HepG2 (cell line): ENCODE measurements around the gene LIPC. TPM values are rescaled to one million over a fixed set of nuclear protein-coding genes. Genes with fewer than 3 reads are reported as not detected.

Experiments
- AKAP8 ChIP-seq: sonication (generic); formaldehyde crosslinking; IDR thresholded peaks from 2 replicates; pipeline ENCODE4 v1.5.1; 2020; ENCODE audit warnings: mild to moderate bottlenecking, missing genetic modification reagents
- ATF7-NPFF ChIP-seq: sonication (generic); formaldehyde crosslinking; IDR thresholded peaks from 2 replicates; pipeline ENCODE4 v1.8.1; 2023; ENCODE audit warnings: mild to moderate bottlenecking, low read depth, missing genetic modification reagents, moderate library complexity
- ATM ChIP-seq: fragments of 450-650 bp; IDR thresholded peaks from 2 replicates; pipeline ENCODE4 v1.7.1; 2017; ENCODE audit warnings: mild to moderate bottlenecking, borderline replicate concordance
- CCAR2 ChIP-seq: fragments of 200-400 bp; formaldehyde crosslinking; optimal IDR thresholded peaks from 2 replicates; pipeline ENCODE3; 2018; ENCODE audit warnings: low read depth, mild to moderate bottlenecking, low read length, moderate library complexity
- HMG20A ChIP-seq: IDR thresholded peaks from 2 replicates; pipeline ENCODE4 v1.6.1; 2016; ENCODE audit warnings: borderline replicate concordance
- MAFK ChIP-seq, 2 experiments: IDR thresholded peaks in 1 of 2; conservative IDR thresholded peaks in 1 of 2; 2 replicates each; pipeline ENCODE4 v1.6.1; 2011; ENCODE audit warnings: improper control_type of control experiment in 2 of 2, low read length in 2 of 2
- PITX1 ChIP-seq: sonication (generic); formaldehyde crosslinking; IDR thresholded peaks from 2 replicates; pipeline ENCODE4 v1.5.1; 2020; ENCODE audit warnings: mild to moderate bottlenecking, missing genetic modification reagents
- RARA ChIP-seq: IDR thresholded peaks from 2 replicates; pipeline ENCODE4 v1.6.1; 2016; ENCODE audit warnings: missing genetic modification reagents, missing compliant biosample characterization
- RBFOX2 ChIP-seq: fragments of 200-400 bp; formaldehyde crosslinking; IDR thresholded peaks from 2 replicates; pipeline ENCODE4 v1.6.1; 2017; ENCODE audit warnings: low read depth, mild to moderate bottlenecking, low read length
- TOPORS ChIP-seq: sonication (generic); formaldehyde crosslinking; IDR thresholded peaks from 2 replicates; pipeline ENCODE4 v1.8.0; 2023; ENCODE audit warnings: mild to moderate bottlenecking, missing genetic modification reagents
- ZC3H4 ChIP-seq: sonication (generic); formaldehyde crosslinking; IDR thresholded peaks from 2 replicates; pipeline ENCODE4 v1.4.0; 2020; ENCODE audit warnings: missing genetic modification reagents, borderline replicate concordance
- ZNF138 ChIP-seq: sonication (generic); formaldehyde crosslinking; IDR thresholded peaks from 2 replicates; pipeline ENCODE4 v1.5.0; 2020; ENCODE audit warnings: mild to moderate bottlenecking, low read depth, missing genetic modification reagents
- ZNF205 ChIP-seq: IDR thresholded peaks from 2 replicates; pipeline ENCODE4 v1.6.1; 2018; ENCODE audit warnings: missing biosample characterization, missing genetic modification reagents
- ZNF264 ChIP-seq: sonication (generic); formaldehyde crosslinking; IDR thresholded peaks from 2 replicates; pipeline ENCODE4 v1.4.0; 2020; ENCODE audit warnings: missing genetic modification reagents
- ZNF468 ChIP-seq: sonication (generic); formaldehyde crosslinking; IDR thresholded peaks from 2 replicates; pipeline ENCODE4 v1.8.0; 2022; ENCODE audit warnings: mild to moderate bottlenecking, moderate library complexity, missing genetic modification reagents
- ZNF558 ChIP-seq: sonication (generic); formaldehyde crosslinking; IDR thresholded peaks from 2 replicates; pipeline ENCODE4 v1.9.0; 2022; ENCODE audit warnings: mild to moderate bottlenecking, missing genetic modification reagents, borderline replicate concordance
- ZNF816 ChIP-seq: sonication (generic); formaldehyde crosslinking; IDR thresholded peaks from 2 replicates; pipeline ENCODE4 v1.8.0; 2022; ENCODE audit warnings: missing genetic modification reagents, mild to moderate bottlenecking, borderline replicate concordance
- polyA plus RNA-seq, 8 experiments: library from polyadenylated mRNA; depleted of rRNA in 3 of 8; stranded (reverse) in 7 of 8; unstranded in 1 of 8; fragments of >200 nt; fragmentation: Illumina TruSeq in 4 of 8; extraction: Trizol in 4 of 8; gene quantifications; 2 replicates each; pipeline versions ENCODE4 v1.2.1 to v1.2.3, GENCODE V29; 2011 to 2016; ENCODE audit warnings: low read depth in 4 of 8, missing spikeins in 1 of 8, mixed read lengths in 1 of 8; ENCODE audit not compliant: insufficient read depth in 1 of 8
- total RNA-seq, 5 experiments: library from RNA; depleted of rRNA; stranded (reverse); fragments of >200 nt; fragmentation: Illumina TruSeq; extraction: Trizol; gene quantifications; 2 replicates each; pipeline ENCODE4 v1.2.3, GENCODE V29; 2016; ENCODE audit warnings: low read depth in 1 of 5
- TF ChIP-seq, protein P1 (sequence below): sonication (generic); formaldehyde crosslinking; IDR thresholded peaks from 2 replicates; pipeline ENCODE4 v1.4.0; 2020; ENCODE audit warnings: mild to moderate bottlenecking, missing genetic modification reagents, borderline replicate concordance
- TF ChIP-seq, protein P2 (sequence below), 2 experiments: sonication (generic) in 1 of 2; formaldehyde crosslinking in 1 of 2; IDR thresholded peaks; 2 replicates each; pipeline versions ENCODE4 v1.6.1 to v1.9.0; 2014 to 2022; ENCODE audit warnings: antibody characterized with exemption in 1 of 2, borderline replicate concordance in 1 of 2, inconsistent platforms in 1 of 2, low read depth in 1 of 2, missing genetic modification reagents in 1 of 2
- TF ChIP-seq, protein P3 (sequence below): sonication (generic); formaldehyde crosslinking; IDR thresholded peaks from 2 replicates; pipeline ENCODE4 v1.4.0; 2020; ENCODE audit warnings: missing genetic modification reagents

The LIPC gene
- total and polyA plus RNA-seq, 2 of the 13 experiments (the other 11 are each of a cell fraction or from before 2014, with no cell fraction given): 26.0 to 38.0 TPM

DNA sequence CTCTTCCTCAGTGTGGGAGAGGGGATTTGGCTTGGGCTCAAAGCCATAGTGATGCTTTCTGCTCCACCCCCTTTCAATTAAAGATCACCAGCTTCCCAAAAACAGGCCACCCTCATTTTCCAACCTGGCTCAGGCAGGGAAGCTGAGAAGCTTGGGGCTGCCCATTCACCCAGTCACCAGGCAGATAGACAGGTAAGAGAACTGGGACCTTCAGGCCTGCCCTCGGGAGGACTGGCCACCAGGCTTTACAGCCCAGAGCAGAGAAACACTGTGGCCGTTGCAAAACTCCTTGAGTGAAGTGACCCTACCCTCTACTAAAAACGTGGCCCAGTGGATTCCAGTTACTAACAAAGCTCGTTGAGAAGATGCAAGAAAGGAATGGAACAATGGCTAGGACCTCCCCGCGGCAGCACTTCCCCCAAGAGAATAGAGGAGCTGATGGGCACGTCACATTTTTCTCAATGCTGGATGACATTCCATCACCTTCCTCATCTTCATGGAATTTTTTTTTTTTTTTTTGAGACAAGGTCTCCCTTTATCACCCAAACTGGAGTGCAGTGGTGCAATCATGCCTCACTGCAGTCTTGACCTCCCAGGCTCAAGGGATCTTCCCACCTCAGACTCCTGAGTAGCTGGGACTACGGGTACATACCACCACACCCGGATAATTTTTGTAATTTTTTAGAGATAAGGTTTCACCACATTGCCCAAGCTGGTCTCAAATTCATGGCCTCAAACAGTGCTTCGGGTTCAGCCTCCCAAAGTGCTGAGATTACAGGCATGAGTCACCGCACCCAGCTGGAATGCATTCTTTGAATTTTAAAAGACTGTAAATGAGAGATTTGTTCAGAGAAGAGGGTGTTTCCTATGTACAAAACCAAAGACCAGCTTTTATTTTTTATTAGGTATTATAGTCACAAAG lies 37.9 kb downstream of the LIPC start (continued):
- TF ChIP-seq, protein P1, sequence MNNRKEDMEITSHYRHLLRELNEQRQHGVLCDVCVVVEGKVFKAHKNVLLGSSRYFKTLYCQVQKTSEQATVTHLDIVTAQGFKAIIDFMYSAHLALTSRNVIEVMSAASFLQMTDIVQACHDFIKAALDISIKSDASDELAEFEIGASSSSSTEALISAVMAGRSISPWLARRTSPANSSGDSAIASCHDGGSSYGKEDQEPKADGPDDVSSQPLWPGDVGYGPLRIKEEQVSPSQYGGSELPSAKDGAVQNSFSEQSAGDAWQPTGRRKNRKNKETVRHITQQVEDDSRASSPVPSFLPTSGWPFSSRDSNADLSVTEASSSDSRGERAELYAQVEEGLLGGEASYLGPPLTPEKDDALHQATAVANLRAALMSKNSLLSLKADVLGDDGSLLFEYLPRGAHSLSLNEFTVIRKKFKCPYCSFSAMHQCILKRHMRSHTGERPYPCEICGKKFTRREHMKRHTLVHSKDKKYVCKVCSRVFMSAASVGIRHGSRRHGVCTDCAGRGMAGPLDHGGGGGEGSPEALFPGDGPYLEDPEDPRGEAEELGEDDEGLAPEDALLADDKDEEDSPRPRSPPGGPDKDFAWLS (CRISPR knock-in tag): no peak
- TF ChIP-seq ATF7-NPFF (CRISPR knock-in tag): no peak
- TF ChIP-seq AKAP8 (CRISPR knock-in tag): no peak
- no peak for TF ChIP-seq ZNF558 (CRISPR knock-in tag)
- no peak for TF ChIP-seq ZNF138 (CRISPR knock-in tag)
- TF ChIP-seq, protein P2, sequence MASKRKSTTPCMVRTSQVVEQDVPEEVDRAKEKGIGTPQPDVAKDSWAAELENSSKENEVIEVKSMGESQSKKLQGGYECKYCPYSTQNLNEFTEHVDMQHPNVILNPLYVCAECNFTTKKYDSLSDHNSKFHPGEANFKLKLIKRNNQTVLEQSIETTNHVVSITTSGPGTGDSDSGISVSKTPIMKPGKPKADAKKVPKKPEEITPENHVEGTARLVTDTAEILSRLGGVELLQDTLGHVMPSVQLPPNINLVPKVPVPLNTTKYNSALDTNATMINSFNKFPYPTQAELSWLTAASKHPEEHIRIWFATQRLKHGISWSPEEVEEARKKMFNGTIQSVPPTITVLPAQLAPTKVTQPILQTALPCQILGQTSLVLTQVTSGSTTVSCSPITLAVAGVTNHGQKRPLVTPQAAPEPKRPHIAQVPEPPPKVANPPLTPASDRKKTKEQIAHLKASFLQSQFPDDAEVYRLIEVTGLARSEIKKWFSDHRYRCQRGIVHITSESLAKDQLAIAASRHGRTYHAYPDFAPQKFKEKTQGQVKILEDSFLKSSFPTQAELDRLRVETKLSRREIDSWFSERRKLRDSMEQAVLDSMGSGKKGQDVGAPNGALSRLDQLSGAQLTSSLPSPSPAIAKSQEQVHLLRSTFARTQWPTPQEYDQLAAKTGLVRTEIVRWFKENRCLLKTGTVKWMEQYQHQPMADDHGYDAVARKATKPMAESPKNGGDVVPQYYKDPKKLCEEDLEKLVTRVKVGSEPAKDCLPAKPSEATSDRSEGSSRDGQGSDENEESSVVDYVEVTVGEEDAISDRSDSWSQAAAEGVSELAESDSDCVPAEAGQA (IDR thresholded peaks at IDR 0.05; ENCODE audit: low read depth): no peak
- TF ChIP-seq, protein P2 (CRISPR knock-in tag; IDR thresholded peaks at IDR 0.05; ENCODE audit: borderline replicate concordance): no peak
- TF ChIP-seq ATM: no peak
- no peak for TF ChIP-seq ZNF816 (CRISPR knock-in tag)
- TF ChIP-seq, protein P3, sequence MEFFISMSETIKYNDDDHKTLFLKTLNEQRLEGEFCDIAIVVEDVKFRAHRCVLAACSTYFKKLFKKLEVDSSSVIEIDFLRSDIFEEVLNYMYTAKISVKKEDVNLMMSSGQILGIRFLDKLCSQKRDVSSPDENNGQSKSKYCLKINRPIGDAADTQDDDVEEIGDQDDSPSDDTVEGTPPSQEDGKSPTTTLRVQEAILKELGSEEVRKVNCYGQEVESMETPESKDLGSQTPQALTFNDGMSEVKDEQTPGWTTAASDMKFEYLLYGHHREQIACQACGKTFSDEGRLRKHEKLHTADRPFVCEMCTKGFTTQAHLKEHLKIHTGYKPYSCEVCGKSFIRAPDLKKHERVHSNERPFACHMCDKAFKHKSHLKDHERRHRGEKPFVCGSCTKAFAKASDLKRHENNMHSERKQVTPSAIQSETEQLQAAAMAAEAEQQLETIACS: no peak
- TF ChIP-seq RARA: peak; percentile 46
- TF ChIP-seq ZNF264 (CRISPR knock-in tag): no peak
- no peak for TF ChIP-seq RBFOX2
- no peak for TF ChIP-seq TOPORS (CRISPR knock-in tag)
- TF ChIP-seq ZC3H4 (CRISPR knock-in tag): no peak
- TF ChIP-seq CCAR2: no peak
- no peak for TF ChIP-seq ZNF468 (CRISPR knock-in tag)
- peak; percentile 21; the same call in 1 of the 2 replicates for TF ChIP-seq PITX1
- TF ChIP-seq MAFK (conservative IDR thresholded peaks at IDR 0.05 in 1 of 2, IDR thresholded peaks at IDR 0.05 in 1 of 2; ENCODE audit: low read length in 2 of 2): peak in 1 of 2 experiments; percentile 7; a peak in 1 of 4 replicates
- TF ChIP-seq ZNF205 (CRISPR knock-in tag): no peak
- peak; percentile 24; the same call in 1 of the 2 replicates for TF ChIP-seq HMG20A (CRISPR knock-in tag)
